DMS53 (cell line): ENCODE results near the gene KCNMB2.

ENCODE experiments used
- DNase-seq: peaks from one replicate; lab custom pipeline; 2025; lab: John Stamatoyannopoulos, UW

Gene KCNMB2

DNA sequence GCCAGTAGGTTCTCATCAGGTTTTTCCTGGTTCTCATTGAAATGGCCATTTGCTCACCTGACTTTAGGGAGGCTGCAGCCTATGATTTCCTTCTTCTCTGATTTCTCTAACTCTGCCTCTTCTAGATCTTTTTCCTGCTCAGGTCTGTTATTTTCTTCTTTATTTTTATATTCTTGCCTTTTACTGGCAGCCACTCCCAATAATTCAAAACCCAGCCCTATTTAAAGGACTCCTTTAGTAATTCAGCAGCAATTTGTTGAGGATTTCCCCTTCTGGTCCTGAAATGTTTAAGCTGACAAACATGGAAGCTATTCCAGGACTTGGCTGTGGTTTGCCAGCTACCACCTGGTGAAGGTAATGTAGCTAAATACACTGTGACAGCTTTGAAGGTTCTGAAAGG, 333.8 kb downstream of the KCNMB2 start:
- DNase-seq: no peak

- DNase-seq: no peak
Observed at GRCh38 chr3:178875157-178875556, 338.9 kb downstream of the KCNMB2 start.

DNA sequence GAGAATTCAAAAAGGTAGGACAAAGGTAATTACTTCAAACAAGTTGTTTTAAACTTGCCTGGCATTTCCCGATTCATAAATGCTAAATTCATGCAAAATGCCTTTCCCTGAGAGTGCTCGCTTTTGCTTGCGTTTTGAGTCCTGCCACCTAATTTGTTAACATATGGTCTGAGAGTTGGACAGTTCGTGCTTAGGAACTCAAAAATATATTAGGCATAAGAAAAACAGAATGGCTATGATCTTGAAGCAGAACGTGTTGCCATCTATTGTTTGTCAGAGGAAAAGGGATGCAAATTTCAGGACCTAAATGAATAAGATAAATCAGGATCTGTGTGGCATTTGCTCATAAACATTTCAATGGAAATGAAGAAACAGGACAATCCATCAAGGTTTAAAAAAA, 339.6 kb downstream of the KCNMB2 start:
- DNase-seq: no peak

DNA sequence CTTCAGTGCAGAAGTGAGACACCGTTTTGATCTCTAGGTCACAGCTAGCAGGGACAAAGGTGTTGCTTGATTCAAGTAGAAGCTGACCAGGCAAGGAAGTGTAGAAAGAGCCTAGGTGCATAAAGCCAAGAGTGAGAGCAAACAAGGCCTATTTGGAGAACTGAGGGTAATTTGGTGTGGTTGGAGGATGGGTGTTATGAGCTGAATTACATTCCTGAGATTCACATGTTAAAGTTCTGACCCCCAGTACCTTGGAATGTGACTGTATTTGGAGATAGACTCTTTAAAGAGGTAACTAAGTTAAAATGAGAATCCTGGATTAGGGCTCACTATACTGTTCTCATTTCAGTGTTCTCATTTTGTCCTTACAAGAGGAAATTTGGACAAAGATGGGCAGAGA, 344.0 kb downstream of the KCNMB2 start:
- peak; percentile 1 for DNase-seq
